OCI-LY1 (cell line): Measurements from ENCODE around the gene TOM1.

ENCODE experiments used
- CTCF ChIP-seq: fragments of 200-600 bp; sonication (generic), shearing (Covaris generic); IDR thresholded peaks from 2 replicates; pipeline ENCODE4 v1.5.1; 2017; ENCODE audit warnings: mild to moderate bottlenecking, antibody characterized with exemption, low read length, moderate library complexity, mixed read lengths
- EZH2 ChIP-seq: fragments of 200-600 bp; sonication (generic), shearing (Covaris generic); IDR thresholded peaks from 2 replicates; pipeline ENCODE4 v1.8.0; 2017; ENCODE audit warnings: borderline replicate concordance, mixed run types, mild to moderate bottlenecking, antibody characterized with exemption, low read length, moderate library complexity, mixed read lengths

GRCh38 chr22:35310556-35311550, 11.2 kb downstream of the TOM1 start:
- TF ChIP-seq CTCF (no peak), EZH2 (no peak)
